Fibroblast of the conjunctiva (primary cell): ENCODE measurements around the gene KRT86.

Experiments
- DNase-seq: peaks from one replicate; pipeline ENCODE4 v3.0.0-alpha.2; 2010; ENCODE audit warnings: low read depth

Gene KRT86

DNA sequence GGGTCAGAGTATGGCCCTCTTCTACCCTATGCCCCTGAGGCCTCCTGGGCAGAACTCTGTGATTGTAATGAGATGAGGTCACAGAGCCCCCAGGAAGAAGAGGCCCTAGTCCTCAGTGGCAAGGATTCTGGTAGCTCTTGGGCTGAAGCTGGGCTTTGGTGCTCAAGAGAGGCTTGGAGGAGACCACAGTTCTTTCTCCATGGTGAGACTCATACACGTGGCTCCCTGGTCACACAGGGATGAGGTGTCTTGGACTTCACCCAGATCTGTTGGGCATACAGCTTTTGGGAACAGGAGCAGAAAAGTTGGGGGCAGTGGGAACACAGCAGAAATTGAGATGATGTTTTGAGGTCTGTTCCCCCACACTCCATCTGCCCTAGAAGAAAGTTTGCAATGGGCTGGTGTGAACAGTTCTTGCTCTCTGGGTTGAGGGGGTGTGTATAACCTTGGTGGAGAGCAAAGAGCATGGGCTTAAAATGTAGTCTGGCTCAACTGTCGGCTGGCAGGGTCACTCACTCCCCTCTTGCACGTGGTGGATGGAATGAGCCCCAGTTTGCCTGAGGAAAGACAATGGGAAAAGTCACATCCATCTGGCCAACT lies at the start of gene KRT86:
KRT86 (plus strand) TSS at position 125 of the 600 bp plus-strand sequence. CDS start 27,272 bp downstream, outside the sequence.
- no peak for DNase-seq

- DNase-seq, result no peak
Measured at GRCh38 chr12:52225752-52226151, 48.7 kb upstream of the KRT86 start.

- no peak for DNase-seq
Measured at GRCh38 chr12:52226446-52226845, 48.0 kb upstream of the KRT86 start.

GRCh38 chr12:52227606-52228166 lies 46.8 kb upstream of the KRT86 start:
- no peak for DNase-seq

DNA sequence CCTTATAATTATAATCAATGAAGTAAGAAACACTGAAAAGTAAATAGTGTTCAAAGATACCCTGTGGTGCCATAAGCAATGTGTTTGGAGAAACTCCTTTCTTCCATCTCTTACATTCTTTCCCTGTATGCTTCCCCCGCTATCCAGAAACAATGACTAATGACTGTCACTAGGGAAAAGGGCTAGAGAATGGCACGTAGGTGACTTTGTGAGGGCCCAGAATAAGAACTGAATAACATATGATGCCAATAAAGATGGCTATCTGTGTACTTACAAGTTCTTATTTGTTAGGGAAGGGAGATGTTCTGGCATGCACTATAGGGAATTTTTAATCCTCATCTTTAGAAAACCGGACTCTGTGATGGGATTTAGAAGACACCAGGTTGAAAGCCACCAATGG lies 46.1 kb upstream of the KRT86 start:
- no peak for DNase-seq

DNA sequence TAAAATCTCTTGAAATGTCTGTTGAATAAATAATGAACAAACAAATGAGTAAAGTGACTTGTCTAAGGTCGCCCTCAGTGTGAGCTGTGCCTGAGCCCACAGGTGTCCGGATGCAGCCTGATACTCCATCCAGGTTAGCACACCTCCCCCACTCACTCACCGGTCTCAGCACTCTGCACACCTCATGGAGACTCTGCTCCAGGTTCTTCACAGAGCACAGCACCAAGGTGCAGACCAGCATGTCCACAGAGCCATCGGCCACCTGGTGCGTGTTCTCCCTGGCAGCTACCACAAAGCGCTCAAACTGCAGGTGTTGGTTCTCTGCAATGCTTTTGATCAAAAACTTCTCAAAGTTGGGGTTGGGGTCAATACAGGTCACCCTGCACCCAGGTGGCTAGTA lies 45.5 kb upstream of the KRT86 start:
- DNase-seq, result no peak

- DNase-seq, result no peak
Measured at GRCh38 chr12:52229836-52230343, 44.6 kb upstream of the KRT86 start.

GRCh38 chr12:52230364-52231281 lies 43.8 kb upstream of the KRT86 start:
- DNase-seq, result peak; percentile 51

DNA sequence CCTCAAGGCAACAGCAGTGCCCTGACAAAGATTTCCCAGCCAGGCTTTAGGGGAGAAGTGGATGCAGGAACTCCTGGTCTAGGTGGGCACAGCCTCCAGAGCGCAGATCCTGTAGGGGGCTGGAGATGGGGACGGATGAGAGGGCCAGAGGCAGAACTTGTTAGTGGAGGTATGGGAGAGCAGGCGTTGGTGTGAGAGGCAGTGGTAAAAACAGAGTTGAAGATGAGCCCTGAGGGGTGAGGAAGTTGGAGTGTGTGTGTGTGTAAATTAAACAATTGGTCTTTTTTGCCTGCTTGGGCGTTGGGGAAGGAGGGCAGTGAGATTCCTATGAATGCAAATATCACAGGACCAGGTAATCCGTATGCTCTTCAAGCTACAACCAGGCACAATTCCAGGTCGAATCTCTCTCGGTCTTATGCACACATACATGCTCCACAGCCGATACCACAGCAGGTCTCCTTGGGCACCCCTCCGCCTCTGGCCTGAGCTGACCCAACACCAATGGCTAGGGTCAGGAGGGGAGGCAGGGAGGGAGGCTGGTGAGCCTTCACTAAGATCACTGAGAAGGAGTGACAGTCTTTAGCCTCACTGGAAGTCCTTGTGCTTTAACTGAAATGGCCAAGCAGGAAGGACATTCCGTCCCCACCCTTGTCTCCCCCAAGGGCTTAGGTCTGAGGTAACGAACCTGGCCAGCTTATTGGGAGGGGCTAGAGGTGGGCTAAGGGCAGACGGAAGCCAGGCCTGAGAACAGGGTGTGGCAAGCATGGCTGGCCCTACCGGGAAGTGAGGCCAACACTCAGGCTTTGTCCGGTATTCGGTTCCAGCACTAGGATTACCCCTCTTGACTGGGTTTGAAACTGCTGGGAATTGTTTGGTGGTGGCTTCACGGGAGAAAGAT lies 42.9 kb upstream of the KRT86 start:
- DNase-seq, result no peak

- DNase-seq, result no peak
Measured at GRCh38 chr12:52232203-52232673, 42.2 kb upstream of the KRT86 start.

GRCh38 chr12:52232674-52233461 lies 41.6 kb upstream of the KRT86 start, which contains the start of gene KRT7:
Gene KRT7 (plus strand): TSS chr12:52233243. CDS start chr12:52233297, 54 bp downstream.
- DNase-seq, result no peak

DNA sequence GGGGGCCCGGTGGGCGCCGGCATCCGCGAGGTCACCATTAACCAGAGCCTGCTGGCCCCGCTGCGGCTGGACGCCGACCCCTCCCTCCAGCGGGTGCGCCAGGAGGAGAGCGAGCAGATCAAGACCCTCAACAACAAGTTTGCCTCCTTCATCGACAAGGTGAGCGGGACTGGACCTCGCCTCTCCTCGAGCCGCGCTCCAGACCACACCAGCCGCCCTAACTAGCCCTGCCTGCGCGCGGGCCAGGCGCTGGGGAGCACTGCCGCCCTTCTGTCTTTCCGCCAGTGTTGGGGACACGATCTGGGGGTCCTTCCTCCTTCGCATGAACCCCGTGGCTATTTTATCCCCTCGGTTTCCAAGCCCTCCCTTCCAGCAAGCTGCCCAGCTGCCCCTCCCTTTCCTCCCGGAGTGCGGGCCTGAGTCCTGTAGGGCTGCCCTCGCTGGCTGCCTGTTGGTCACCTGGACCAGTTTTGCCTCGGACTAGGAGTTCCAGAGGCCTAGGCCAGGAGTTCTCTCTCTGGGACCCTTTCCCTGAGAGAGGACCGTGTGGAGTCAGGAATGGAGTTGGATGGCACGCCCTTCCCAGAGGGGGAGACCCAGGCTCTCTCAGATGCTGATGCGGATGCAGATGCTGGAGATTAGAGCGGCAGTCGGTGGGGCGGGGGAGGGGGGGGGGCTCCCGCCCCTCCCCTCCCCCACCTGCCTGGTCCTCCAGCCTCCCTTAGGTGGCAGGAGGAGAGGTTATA lies 40.8 kb upstream of the KRT86 start:
- DNase-seq, result no peak

GRCh38 chr12:52234223-52234810 lies 40.1 kb upstream of the KRT86 start:
- no peak for DNase-seq

DNA sequence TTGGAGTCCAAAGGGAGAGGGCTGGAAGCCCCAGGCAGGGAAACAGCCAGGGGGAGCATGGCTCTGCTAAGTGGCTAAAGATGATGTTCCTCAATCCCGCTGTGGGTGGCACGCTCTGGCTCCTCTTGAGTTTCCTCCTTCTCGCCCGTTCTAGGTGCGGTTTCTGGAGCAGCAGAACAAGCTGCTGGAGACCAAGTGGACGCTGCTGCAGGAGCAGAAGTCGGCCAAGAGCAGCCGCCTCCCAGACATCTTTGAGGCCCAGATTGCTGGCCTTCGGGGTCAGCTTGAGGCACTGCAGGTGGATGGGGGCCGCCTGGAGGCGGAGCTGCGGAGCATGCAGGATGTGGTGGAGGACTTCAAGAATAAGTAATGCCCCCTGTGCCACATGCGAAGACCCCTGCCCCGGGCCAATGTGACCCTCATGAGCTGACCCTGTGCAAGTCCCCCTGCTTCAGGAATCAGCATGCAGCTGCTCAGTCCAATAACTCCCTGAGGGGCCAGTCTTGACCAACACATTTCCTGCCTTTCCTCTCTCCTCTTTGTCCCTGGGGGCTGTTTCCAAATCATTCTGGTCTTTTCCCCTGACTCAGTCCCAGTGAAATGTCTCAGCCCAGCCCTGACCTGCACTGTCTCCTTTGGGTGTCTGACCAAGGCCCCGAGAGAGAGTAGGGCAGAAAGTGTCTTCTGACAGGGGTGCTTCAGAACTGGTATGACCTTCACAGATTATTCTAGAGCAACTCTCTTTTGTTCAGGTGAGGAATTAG lies 39.3 kb upstream of the KRT86 start:
- DNase-seq, result no peak

- DNase-seq, result no peak
Measured at GRCh38 chr12:52235822-52236361, 38.6 kb upstream of the KRT86 start.

DNA sequence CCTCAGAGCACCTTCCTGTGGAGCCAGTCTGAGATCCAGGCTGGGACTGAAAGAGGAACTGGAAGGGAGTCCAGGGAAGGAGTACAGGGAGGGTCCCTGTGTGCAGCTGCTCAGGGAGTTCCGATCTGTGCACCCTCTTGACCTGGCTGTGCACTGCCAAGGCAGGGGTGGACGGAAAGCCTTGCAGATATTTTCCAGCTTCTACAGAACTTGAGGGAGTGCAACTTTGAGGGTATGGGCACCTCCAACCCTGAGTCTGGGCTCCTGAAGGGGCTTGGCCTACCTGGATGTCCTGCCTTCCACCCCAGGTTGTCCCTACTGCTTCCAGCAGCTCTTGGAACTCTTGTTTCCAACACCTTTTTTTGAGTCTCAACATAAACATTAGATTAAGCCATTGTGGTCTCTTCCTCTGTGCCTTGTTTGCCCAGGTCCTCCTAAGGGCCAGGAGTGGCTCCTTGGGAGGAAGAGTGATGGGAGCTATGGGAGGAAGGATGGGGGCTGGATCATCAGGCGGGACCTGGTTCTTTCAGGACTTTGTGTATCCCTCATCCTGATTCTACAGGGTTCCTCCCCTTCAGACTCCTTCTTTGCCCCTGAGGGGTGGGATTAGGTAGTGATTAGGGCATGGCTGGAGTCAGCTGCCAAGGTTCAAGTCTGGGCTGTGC lies 37.9 kb upstream of the KRT86 start:
- no peak for DNase-seq

- no peak for DNase-seq
Measured at GRCh38 chr12:52238207-52238840, 36.1 kb upstream of the KRT86 start.
